Mesothelial cell of epicardium (in vitro differentiated cells): ENCODE data around the gene CLPTM1L. TPM values are rescaled to one million over a fixed set of nuclear protein-coding genes. Genes with fewer than 3 reads are reported as not detected.
A peak's percentile ranks its signal among the peaks of the same experiment; 100 is the strongest.

Experiments used
- DNase-seq, 2 experiments: peaks; one replicate each; pipeline ENCODE4 v3.0.0; 2021; ENCODE audit warnings: low spot score in 2 of 2; ENCODE audit not compliant: unreplicated experiment in 2 of 2
- H3K27ac Mint-ChIP-seq: 2 replicates; pipeline ENCODE4 v1.8.0; 2021; ENCODE audit warnings: mixed read lengths
- H3K27me3 Mint-ChIP-seq: 2 replicates; pipeline ENCODE4 v1.8.0; 2021; ENCODE audit warnings: low read depth, mixed read lengths
- H3K36me3 Mint-ChIP-seq: 2 replicates; pipeline ENCODE4 v1.8.0; 2021; ENCODE audit warnings: mixed read lengths
- H3K4me1 Mint-ChIP-seq: 2 replicates; pipeline ENCODE4 v1.8.0; 2021; ENCODE audit warnings: mixed read lengths
- H3K4me3 Mint-ChIP-seq: 2 replicates; pipeline ENCODE4 v1.8.0; 2021; ENCODE audit warnings: mild to moderate bottlenecking, moderate library complexity, mixed read lengths
- H3K9me3 Mint-ChIP-seq: 2 replicates; pipeline ENCODE4 v1.8.0; 2021; ENCODE audit warnings: mixed read lengths
- total RNA-seq: library from RNA; stranded (reverse); gene quantifications from 3 replicates; pipeline ENCODE4 v1.2.1, GENCODE V29; 2021
- TF ChIP-seq, protein P1 (sequence below): fragments of 200-600 bp; sonication (generic); IDR thresholded peaks from one replicate; pipeline ENCODE4 v1.5.0; 2021; ENCODE audit warnings: antibody characterized with exemption; ENCODE audit not compliant: unreplicated experiment

Gene CLPTM1L
- total RNA-seq, 1 donor from 2014 or later, result 83.7 TPM

DNA sequence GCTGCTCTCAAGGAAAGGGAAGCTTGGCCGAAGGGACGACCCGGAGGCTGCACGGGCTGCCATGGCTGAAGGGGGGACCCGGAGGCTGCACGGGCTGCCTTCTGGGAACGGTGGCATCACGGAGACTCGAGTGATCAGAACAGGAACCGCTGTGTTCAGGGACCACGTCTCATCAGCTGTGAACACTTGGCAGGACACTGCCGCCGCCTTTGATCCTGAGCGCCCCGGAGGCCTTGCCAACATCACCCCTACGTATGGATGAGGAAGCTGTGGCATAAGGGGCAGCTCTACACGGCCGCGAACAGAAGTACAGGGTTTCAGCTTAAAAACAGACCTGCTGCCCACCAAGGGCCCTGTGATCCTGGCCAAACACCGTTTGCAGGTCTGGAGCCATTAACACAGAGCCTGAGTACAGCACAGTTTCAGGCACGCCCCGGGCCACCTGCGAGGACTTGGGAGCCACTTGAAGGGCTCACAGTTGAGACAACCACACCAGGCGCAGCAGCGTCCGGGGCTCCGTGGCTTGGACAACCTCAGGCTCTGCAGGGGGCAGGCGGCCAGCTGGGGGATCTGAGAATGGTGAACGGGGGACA is 26.1 kb downstream of the CLPTM1L start:
- Mint-ChIP-seq H3K4me1 (peaks cover 6% of the 10 kb centered on the region), H3K27me3 (no peaks in the 10 kb centered on the region), H3K27ac (no peak overlapping the region), H3K4me3 (no peak overlapping the region), H3K9me3 (no peaks in the 10 kb centered on the region), H3K36me3 (peaks cover 24% of the 10 kb centered on the region)
- TF ChIP-seq, protein P1, sequence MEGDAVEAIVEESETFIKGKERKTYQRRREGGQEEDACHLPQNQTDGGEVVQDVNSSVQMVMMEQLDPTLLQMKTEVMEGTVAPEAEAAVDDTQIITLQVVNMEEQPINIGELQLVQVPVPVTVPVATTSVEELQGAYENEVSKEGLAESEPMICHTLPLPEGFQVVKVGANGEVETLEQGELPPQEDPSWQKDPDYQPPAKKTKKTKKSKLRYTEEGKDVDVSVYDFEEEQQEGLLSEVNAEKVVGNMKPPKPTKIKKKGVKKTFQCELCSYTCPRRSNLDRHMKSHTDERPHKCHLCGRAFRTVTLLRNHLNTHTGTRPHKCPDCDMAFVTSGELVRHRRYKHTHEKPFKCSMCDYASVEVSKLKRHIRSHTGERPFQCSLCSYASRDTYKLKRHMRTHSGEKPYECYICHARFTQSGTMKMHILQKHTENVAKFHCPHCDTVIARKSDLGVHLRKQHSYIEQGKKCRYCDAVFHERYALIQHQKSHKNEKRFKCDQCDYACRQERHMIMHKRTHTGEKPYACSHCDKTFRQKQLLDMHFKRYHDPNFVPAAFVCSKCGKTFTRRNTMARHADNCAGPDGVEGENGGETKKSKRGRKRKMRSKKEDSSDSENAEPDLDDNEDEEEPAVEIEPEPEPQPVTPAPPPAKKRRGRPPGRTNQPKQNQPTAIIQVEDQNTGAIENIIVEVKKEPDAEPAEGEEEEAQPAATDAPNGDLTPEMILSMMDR, result no peak
- DNase-seq, result no peak

DNA sequence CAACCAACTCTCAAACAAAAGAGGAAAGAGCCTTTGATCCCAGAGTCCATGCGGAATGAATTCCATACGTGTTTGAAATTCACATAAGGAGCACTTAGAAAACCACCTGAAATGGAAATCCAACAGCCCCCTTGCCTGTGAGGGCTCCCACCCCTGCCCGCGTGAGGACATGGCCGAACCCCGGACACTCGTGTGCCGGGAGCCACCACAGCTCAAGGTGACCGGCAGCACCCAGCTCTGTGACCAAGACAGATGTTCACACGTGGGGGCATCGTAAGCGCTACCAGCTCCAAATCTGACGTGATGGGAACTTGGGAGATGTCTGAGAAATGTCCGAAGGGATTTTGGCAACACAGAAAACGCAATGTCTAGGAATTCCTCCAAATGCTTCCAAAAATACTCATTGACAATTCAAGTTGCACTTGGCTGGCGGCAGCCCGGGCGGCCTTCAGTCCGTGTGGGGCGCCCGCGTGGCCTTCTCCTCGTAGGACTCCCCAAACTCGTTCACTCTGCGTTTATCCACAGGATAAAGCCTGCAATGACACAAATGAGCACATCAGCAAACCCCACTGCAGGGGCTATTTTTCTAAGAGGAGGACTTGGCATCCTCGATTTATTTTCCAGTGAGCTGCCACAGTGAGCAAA is 26.9 kb downstream of the CLPTM1L start:
- Mint-ChIP-seq H3K9me3 (no peaks in the 10 kb centered on the region), H3K27me3 (no peaks in the 10 kb centered on the region), H3K4me3 (no peak overlapping the region), H3K4me1 (peaks cover 6% of the 10 kb centered on the region), H3K27ac (no peak overlapping the region), H3K36me3 (peaks cover 24% of the 10 kb centered on the region)
- TF ChIP-seq, protein P1, result no peak
- no peak for DNase-seq

DNA sequence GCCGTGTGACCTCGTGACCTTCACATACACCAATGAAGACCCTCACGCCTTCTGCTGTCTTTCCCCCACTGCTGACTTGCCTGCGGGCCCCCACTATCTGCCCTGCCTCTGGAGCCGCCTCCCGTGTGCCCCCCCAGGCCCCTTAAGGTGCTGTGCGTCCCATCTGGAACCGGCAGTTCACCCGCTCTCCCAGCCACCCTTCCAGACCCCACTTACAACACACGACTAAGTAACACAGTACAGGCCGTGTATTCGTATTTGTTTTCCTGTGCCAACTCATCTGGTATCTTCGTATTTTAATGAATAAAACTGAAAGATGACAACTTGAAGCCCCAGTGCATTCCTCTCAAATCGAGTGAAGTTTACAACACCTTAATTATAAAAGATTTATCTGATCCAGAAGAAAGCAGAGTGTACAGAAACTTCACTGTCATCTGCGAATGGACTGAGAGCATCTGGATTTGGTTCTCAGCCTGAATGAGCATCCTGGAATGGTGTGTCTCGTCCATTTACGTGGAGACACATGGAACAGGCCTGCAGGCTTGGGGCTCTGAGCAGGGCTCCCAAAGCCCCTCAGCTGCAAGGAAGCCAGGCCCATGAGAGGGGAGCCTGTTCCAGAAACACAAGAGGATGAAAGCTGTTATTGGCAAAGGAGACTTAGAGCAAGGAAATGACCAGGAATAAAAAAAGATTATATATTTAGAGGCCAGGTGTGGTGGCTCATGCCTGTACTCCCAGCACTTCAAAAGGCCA is 28.1 kb downstream of the CLPTM1L start:
- H3K36me3 Mint-ChIP-seq, result peaks cover 24% of the 10 kb centered on the region
- no peak overlapping the region for H3K4me3 Mint-ChIP-seq
- H3K27ac Mint-ChIP-seq, result no peak overlapping the region
- no peak for DNase-seq
- TF ChIP-seq, protein P1, result no peak
- H3K27me3 Mint-ChIP-seq, result no peaks in the 10 kb centered on the region
- H3K9me3 Mint-ChIP-seq, result no peaks in the 10 kb centered on the region
- peaks cover 6% of the 10 kb centered on the region for H3K4me1 Mint-ChIP-seq

DNA sequence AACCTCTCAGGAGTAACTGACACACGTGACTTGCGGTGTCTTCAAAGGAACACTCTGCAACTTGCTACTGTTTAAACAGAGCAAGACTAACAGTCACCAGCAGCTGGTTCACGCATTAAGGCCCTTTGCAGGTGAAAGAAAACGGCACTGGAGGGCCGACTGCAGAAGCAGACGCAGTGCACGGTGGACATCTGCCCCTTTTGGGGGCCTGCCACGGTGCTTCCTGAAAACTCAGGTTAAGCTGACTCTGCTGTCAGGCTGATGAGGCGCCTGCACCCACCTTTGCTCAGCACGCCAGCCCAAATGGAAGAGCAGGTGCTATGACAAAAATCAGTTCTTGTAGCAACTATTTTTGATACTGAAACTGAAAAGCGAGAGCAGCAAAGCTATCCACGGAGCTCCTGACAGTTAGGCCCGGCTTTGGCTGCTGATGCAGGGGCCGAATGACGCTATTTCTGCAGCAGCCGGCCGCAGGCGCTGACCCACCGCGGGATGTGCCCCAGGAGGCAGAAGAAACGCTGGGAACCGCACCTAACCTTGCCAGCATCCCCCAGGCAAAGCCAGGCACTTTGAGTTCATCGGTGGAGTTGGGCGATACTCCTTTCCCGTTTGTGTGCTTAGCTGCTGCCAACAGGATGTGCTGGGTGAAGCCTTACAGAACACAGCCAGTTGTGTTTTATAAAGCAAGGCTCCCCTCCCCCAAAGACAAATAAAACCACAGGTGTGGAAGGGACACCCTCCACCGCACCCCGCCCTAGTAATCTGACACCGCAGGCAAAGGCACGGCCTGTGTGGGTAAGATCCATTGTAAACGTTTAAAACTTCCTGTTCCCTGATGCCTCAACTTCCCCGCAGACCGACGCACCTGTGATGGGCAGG is 29.0 kb downstream of the CLPTM1L start:
- Mint-ChIP-seq H3K36me3 (peaks cover 18% of the 10 kb centered on the region), H3K27me3 (no peaks in the 10 kb centered on the region), H3K4me3 (no peak overlapping the region), H3K4me1 (peaks cover 6% of the 10 kb centered on the region), H3K27ac (no peak overlapping the region), H3K9me3 (peaks cover 4% of the 10 kb centered on the region)
- DNase-seq, result no peak
- TF ChIP-seq, protein P1, result no peak

DNA sequence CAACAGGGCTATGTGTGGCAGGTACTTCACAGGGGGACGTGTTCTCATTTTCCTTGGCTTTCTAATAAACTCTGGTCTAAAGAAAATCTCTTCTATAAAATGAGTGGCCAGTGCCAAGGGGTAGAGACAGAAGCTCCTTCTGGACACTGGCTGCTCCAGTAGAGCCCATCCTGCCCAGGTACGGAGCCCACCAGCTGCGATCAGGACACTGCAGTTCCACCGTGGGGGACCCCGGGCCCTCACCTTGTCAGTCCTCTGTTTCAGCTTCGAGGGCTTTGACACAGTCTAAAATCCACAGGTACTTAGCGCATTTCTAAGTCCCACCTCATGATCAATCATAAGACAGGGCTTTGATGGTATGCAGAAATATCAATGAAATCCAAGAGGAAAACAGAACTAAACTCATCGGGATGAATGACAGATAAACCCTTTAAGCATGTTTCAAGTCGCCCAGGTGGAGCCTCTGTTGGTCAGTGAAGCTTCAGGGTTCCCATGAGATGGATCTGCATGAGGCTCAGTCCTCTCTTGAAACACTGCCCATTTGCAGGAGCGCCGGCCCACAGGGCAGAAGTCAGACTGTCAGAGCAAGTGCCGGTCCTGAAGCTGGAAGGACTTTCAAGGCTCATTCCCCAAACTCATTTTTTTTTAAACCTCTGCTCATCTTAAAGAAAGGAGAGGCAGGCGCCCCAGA is 29.7 kb downstream of the CLPTM1L start:
- peaks cover 6% of the 10 kb centered on the region for H3K4me1 Mint-ChIP-seq
- H3K27ac Mint-ChIP-seq, result no peak overlapping the region
- DNase-seq, result peak in 1 of 2 experiments; percentile 26
- TF ChIP-seq, protein P1, result no peak
- no peak overlapping the region for H3K4me3 Mint-ChIP-seq
- peaks cover under 1% of the 10 kb centered on the region for H3K27me3 Mint-ChIP-seq
- peaks cover 13% of the 10 kb centered on the region for H3K36me3 Mint-ChIP-seq
- H3K9me3 Mint-ChIP-seq, result peaks cover 12% of the 10 kb centered on the region
